HEK293T (cell line): ENCODE results near the gene FCN2.
"Not testable (repeated sequence)": the region's sequence is repeated elsewhere in the genome, so short reads cannot be mapped to it uniquely, and the experiment has no call there.

Experiments used
- ARNT ChIP-seq: fragments of 450-650 bp; IDR thresholded peaks from 2 replicates; pipeline ENCODE4 v1.6.1; 2017; ENCODE audit warnings: mild to moderate bottlenecking
- BHLHE40 ChIP-seq: fragments of 450-650 bp; IDR thresholded peaks from 2 replicates; pipeline ENCODE4 v1.6.1; 2016; ENCODE audit warnings: mild to moderate bottlenecking, moderate library complexity, borderline replicate concordance
- CTBP1 ChIP-seq: fragments of 450-650 bp; IDR thresholded peaks from 2 replicates; pipeline ENCODE4 v1.6.1; 2016; ENCODE audit warnings: borderline replicate concordance
- ELF4 ChIP-seq: fragments of 450-650 bp; IDR thresholded peaks from 2 replicates; pipeline ENCODE4 v1.6.1; 2017; ENCODE audit warnings: antibody characterized with exemption
- FOXA1 ChIP-seq: fragments of 450-650 bp; IDR thresholded peaks from 2 replicates; pipeline ENCODE4 v1.6.1; 2016; ENCODE audit warnings: mild to moderate bottlenecking
- FOXK2 ChIP-seq: fragments of 450-650 bp; IDR thresholded peaks from 2 replicates; pipeline ENCODE4 v1.6.1; 2016; ENCODE audit warnings: mild to moderate bottlenecking
- FOXM1 ChIP-seq: fragments of 450-650 bp; IDR thresholded peaks from 2 replicates; pipeline ENCODE4 v1.6.1; 2017; ENCODE audit warnings: mild to moderate bottlenecking, borderline replicate concordance
- HDGF ChIP-seq: fragments of 450-650 bp; IDR thresholded peaks from 2 replicates; pipeline ENCODE4 v1.6.1; 2017; ENCODE audit warnings: antibody characterized with exemption, borderline replicate concordance
- L3MBTL2 ChIP-seq: fragments of 450-650 bp; conservative IDR thresholded peaks from 2 replicates; pipeline ENCODE4 v1.6.1; 2016; ENCODE audit warnings: mild to moderate bottlenecking
- LEF1 ChIP-seq: fragments of 450-650 bp; IDR thresholded peaks from 2 replicates; pipeline ENCODE4 v1.6.1; 2017; ENCODE audit warnings: mild to moderate bottlenecking, borderline replicate concordance
- NFRKB ChIP-seq: fragments of 450-650 bp; IDR thresholded peaks from 2 replicates; pipeline ENCODE4 v1.6.1; 2016; ENCODE audit warnings: mild to moderate bottlenecking, moderate library complexity
- SP1 ChIP-seq: fragments of 450-650 bp; IDR thresholded peaks from 2 replicates; pipeline ENCODE4 v1.6.1; 2017
- SUZ12 ChIP-seq: fragments of 450-650 bp; IDR thresholded peaks from 2 replicates; pipeline ENCODE4 v1.6.1; 2016; ENCODE audit warnings: mild to moderate bottlenecking
- ZNF384 ChIP-seq: fragments of 450-650 bp; IDR thresholded peaks from 2 replicates; pipeline ENCODE4 v1.6.1; 2016

GRCh38 chr9:134857451-134857850 lies 23.2 kb upstream of the FCN2 start:
- not testable (repeated sequence) for TF ChIP-seq FOXK2, L3MBTL2, BHLHE40, SP1, ZNF384, SUZ12, HDGF, CTBP1, FOXA1, ELF4, ARNT, FOXM1, NFRKB, LEF1
